ENCODE data around the gene PI4KB.

Gene PI4KB

GRCh38 chr1:151315565-151316235 lies 11.5 kb downstream of the PI4KB start:
- no peak overlapping the region for H3K27ac ChIP-seq
- no peak for DNase-seq (ENCODE audit: low spot score)
- H3K4me3 ChIP-seq = no peak overlapping the region
- no peak for TF ChIP-seq CTCF (IDR thresholded peaks at IDR 0.05)

- no peak for TF ChIP-seq CTCF (IDR thresholded peaks at IDR 0.05)
- H3K27ac ChIP-seq = peak overlapping the region; percentile 8 to 88
- H3K4me3 ChIP-seq = peak overlapping the region; percentile 10
- peak; percentile 85 for DNase-seq (ENCODE audit: low spot score)
These were observed 12.9 kb downstream of the PI4KB start for GRCh38 chr1:151314137-151314875.

- peak overlapping the region; percentile 10 for H3K4me3 ChIP-seq
These were observed 13.7 kb downstream of the PI4KB start for GRCh38 chr1:151313501-151313900.

GRCh38 chr1:151312826-151313225 lies 14.4 kb downstream of the PI4KB start:
- no peak for TF ChIP-seq CTCF (IDR thresholded peaks at IDR 0.05)
- no peak for DNase-seq (ENCODE audit: low spot score)
- peak overlapping the region; percentile 85 to 88 for H3K27ac ChIP-seq
- no peak overlapping the region for H3K4me3 ChIP-seq

More at GRCh38 chr1:151313501-151313900, 13.7 kb downstream of the PI4KB start:
- DNase-seq (ENCODE audit: low spot score) = no peak
- peak overlapping the region; percentile 8 to 88 for H3K27ac ChIP-seq
- TF ChIP-seq CTCF (IDR thresholded peaks at IDR 0.05) = no peak

GRCh38 chr1:151312411-151312810 lies 14.8 kb downstream of the PI4KB start:
- DNase-seq (ENCODE audit: low spot score) = no peak
- TF ChIP-seq CTCF (IDR thresholded peaks at IDR 0.05) = no peak
- H3K27ac ChIP-seq = peak overlapping the region; percentile 85 to 88
- H3K4me3 ChIP-seq = peak overlapping the region; percentile 38

GRCh38 chr1:151311589-151312331 lies 15.5 kb downstream of the PI4KB start:
- peak; percentile 94 for DNase-seq (ENCODE audit: low spot score)
- Histone ChIP-seq H3K4me3 (peak overlapping the region; percentile 38), H3K27ac (peak overlapping the region; percentile 85 to 88)

More at GRCh38 chr1:151311589-151312331, 15.5 kb downstream of the PI4KB start:
- no peak for TF ChIP-seq CTCF (IDR thresholded peaks at IDR 0.05)

Measured in coronary artery (tissue), 2 donors.